Smooth muscle cell (in vitro differentiated cells): Measurements from ENCODE around the gene KLF2. TPM values are rescaled to one million over a fixed set of nuclear protein-coding genes. Genes with fewer than 3 reads are reported as not detected.

Experiments used
- DNase-seq: peaks from one replicate; lab custom pipeline; 2025; ENCODE audit not compliant: unreplicated experiment; lab: John Stamatoyannopoulos, UW
- H2AFZ ChIP-seq: fragments of 200-600 bp; sonication (generic); 2 replicates; pipeline ENCODE4 v1.6.0; 2016; ENCODE audit warnings: antibody characterized with exemption, low read depth, mild to moderate bottlenecking
- H3F3A ChIP-seq: fragments of 200-600 bp; sonication (generic); 2 replicates; pipeline ENCODE4 v1.6.0; 2017; ENCODE audit warnings: antibody characterized with exemption, low read depth
- H3K27ac ChIP-seq: fragments of 200-600 bp; sonication (generic); 2 replicates; pipeline ENCODE4 v1.5.1; 2016; ENCODE audit warnings: low read depth, mild to moderate bottlenecking
- H3K27me3 ChIP-seq: fragments of 200-600 bp; sonication (generic); 2 replicates; pipeline ENCODE4 v1.6.1; 2016; ENCODE audit warnings: low read depth, mild to moderate bottlenecking
- H3K36me3 ChIP-seq: fragments of 200-600 bp; sonication (generic); 2 replicates; pipeline ENCODE4 v1.5.1; 2016; ENCODE audit warnings: low read depth
- H3K4me1 ChIP-seq: fragments of 200-600 bp; sonication (generic); 2 replicates; pipeline ENCODE4 v1.5.1; 2016; ENCODE audit warnings: low read depth
- H3K4me2 ChIP-seq: fragments of 200-600 bp; sonication (generic); 2 replicates; pipeline ENCODE4 v1.6.0; 2016; ENCODE audit warnings: mild to moderate bottlenecking
- H3K4me3 ChIP-seq: fragments of 200-600 bp; sonication (generic); 2 replicates; pipeline ENCODE4 v1.5.1; 2016; ENCODE audit warnings: mild to moderate bottlenecking
- H3K79me2 ChIP-seq: fragments of 200-600 bp; sonication (generic); 2 replicates; pipeline ENCODE4 v1.6.0; 2016; ENCODE audit warnings: low read depth, mild to moderate bottlenecking
- H3K9ac ChIP-seq: fragments of 200-600 bp; sonication (generic); 2 replicates; pipeline ENCODE4 v1.6.0; 2016; ENCODE audit warnings: low read depth
- H3K9me3 ChIP-seq: fragments of 200-600 bp; sonication (generic); replicated peaks from 2 replicates; pipeline ENCODE4 v1.5.1; 2016; ENCODE audit warnings: low read depth
- H4K20me1 ChIP-seq: fragments of 200-600 bp; sonication (generic); 2 replicates; pipeline ENCODE4 v1.6.0; 2016; ENCODE audit warnings: low read depth
- CTCF ChIP-seq: fragments of 200-600 bp; sonication (generic); IDR thresholded peaks from 2 replicates; pipeline ENCODE4 v1.5.1; 2017; ENCODE audit warnings: borderline replicate concordance, mild to moderate bottlenecking, antibody characterized with exemption; ENCODE audit not compliant: insufficient read depth, poor library complexity, severe bottlenecking
- WGBS: methylation state at CpG from one replicate; pipeline ENCODE4 v1.1.7; 2016; ENCODE audit warnings: low lambda C conversion rate; 5-methylcytosine and 5-hydroxymethylcytosine counted together
- polyA plus RNA-seq: library from polyadenylated mRNA; unstranded; fragments of >200 nt; fragmentation: Nextera tagmentation; extraction: Ambion mirVana; gene quantifications from 2 replicates; pipeline ENCODE4 v1.2.1, GENCODE V29; 2016
- total RNA-seq: library from RNA; depleted of rRNA; stranded (reverse); fragments of >200 nt; gene quantifications from 2 replicates; pipeline ENCODE4 v1.2.3, GENCODE V29; 2014

Gene KLF2
- total and polyA plus RNA-seq, 2 experiments from 2014 or later, result 2.7 to 18.0 TPM

GRCh38 chr19:16325161-16325527, 518 bp downstream of the KLF2 start:
- H3K4me1 ChIP-seq, result no peaks in the 10 kb centered on the region
- no peaks in the 10 kb centered on the region for H3K36me3 ChIP-seq
- H2AFZ ChIP-seq, result no peak overlapping the region
- no peaks in the 10 kb centered on the region for H3K79me2 ChIP-seq
- peak overlapping the region; percentile 86 for H3K4me2 ChIP-seq
- peaks cover 13% of the 10 kb centered on the region for H3K27me3 ChIP-seq
- DNase-seq, result no peak
- H3K4me3 ChIP-seq, result peak overlapping the region; percentile 66
- 0% methylated on average over 8 of the region's 52 CpGs for WGBS
- no peak overlapping the region for H3K27ac ChIP-seq
- H3F3A ChIP-seq, result peaks cover 5% of the 10 kb centered on the region
- no peaks in the 10 kb centered on the region for H3K9me3 ChIP-seq
- peaks cover 28% of the 10 kb centered on the region for H4K20me1 ChIP-seq
- peak; percentile 4 for TF ChIP-seq CTCF
- H3K9ac ChIP-seq, result peak overlapping the region; percentile 91

- peaks cover 28% of the 10 kb centered on the region for H4K20me1 ChIP-seq
- H3K4me1 ChIP-seq, result no peaks in the 10 kb centered on the region
- peaks cover 5% of the 10 kb centered on the region for H3F3A ChIP-seq
- peaks cover 13% of the 10 kb centered on the region for H3K27me3 ChIP-seq
- no peaks in the 10 kb centered on the region for H3K9me3 ChIP-seq
- no peaks in the 10 kb centered on the region for H3K36me3 ChIP-seq
- WGBS, result 2% methylated on average over 53 of the region's 82 CpGs
- no peak overlapping the region for H3K9ac ChIP-seq
- DNase-seq, result no peak
- H3K4me3 ChIP-seq, result peak overlapping the region; percentile 49
- H2AFZ ChIP-seq, result no peak overlapping the region
- H3K27ac ChIP-seq, result no peak overlapping the region
- H3K4me2 ChIP-seq, result peak overlapping the region; percentile 86
- H3K79me2 ChIP-seq, result no peaks in the 10 kb centered on the region
- no peak for TF ChIP-seq CTCF
Measured at GRCh38 chr19:16325641-16326400, 1.2 kb downstream of the KLF2 start.

GRCh38 chr19:16326401-16327168, 2.0 kb downstream of the KLF2 start:
- Histone ChIP-seq H3F3A (peaks cover 5% of the 10 kb centered on the region), H3K4me3 (peak overlapping the region; percentile 49), H4K20me1 (peaks cover 28% of the 10 kb centered on the region), H3K9me3 (no peaks in the 10 kb centered on the region), H3K4me2 (peak overlapping the region; percentile 86), H3K9ac (no peak overlapping the region), H3K79me2 (no peaks in the 10 kb centered on the region), H3K4me1 (no peaks in the 10 kb centered on the region), H3K27ac (no peak overlapping the region), H3K36me3 (no peaks in the 10 kb centered on the region), H3K27me3 (peaks cover 13% of the 10 kb centered on the region), H2AFZ (no peak overlapping the region)
- 36% methylated on average over 58 of the region's 58 CpGs for WGBS
- no peak for DNase-seq
- no peak for TF ChIP-seq CTCF
